Measurements from ENCODE around the gene OTOGL.
"Not testable (repeated sequence)": the region's sequence is repeated elsewhere in the genome, so short reads cannot be mapped to it uniquely, and the experiment has no call there.

The OTOGL gene

DNA sequence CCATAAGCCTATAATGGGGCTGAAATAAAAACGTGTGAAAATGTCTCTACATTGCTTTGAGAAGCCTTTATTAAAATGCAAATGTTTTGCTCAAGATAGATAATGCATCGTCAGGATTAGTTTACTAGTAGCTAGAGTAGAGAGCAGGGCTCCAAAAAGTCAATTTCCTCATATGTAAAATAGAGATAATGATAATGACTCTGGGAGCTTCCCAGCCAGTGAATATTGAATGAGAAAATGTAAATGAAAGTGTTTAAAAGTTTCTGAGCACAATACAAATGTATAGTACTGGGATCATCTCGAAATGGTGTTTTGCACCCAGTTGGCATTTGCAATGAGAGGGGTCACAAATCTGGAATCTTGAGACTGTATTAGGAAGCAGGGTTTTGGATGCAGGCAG lies 135.3 kb downstream of the OTOGL start:
- DNase-seq: no peak

DNA sequence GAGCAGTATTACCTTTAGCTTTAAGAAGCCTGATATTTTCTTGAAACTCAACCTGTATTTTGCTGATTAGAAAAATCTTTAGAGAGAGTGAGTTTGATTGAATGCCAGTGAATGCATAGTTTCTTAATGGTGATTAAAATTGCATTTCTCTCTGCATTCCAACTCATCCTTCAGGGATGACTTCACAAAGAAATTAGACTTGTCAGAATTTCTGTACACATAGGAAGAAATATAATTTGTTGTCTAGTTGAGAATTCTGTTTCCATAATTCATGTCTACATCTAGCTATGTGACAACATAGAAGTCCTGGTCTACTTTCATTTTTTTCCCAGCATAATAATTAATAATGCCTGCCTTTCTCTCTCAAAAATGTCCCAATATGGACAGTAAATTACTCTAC lies 136.6 kb downstream of the OTOGL start:
- DNase-seq: no peak

DNA sequence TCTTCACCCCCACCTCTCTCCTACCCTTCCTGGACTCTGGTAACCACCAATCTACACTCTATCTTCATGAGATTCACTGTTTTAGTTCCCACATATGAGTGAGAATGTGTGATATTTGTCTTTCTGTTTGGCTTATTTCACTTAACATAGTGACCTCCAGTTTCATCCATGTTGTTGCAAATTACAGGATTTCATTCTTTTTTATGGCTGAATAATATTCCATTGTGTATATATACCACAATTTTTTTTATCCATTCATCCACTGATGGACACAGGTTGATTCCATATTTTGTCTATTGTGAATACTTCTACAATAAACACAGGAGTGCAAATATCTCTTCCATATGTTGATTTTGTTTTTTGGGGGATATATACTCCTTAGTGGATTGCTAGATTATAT lies 140.5 kb downstream of the OTOGL start:
- no peak for DNase-seq

DNA sequence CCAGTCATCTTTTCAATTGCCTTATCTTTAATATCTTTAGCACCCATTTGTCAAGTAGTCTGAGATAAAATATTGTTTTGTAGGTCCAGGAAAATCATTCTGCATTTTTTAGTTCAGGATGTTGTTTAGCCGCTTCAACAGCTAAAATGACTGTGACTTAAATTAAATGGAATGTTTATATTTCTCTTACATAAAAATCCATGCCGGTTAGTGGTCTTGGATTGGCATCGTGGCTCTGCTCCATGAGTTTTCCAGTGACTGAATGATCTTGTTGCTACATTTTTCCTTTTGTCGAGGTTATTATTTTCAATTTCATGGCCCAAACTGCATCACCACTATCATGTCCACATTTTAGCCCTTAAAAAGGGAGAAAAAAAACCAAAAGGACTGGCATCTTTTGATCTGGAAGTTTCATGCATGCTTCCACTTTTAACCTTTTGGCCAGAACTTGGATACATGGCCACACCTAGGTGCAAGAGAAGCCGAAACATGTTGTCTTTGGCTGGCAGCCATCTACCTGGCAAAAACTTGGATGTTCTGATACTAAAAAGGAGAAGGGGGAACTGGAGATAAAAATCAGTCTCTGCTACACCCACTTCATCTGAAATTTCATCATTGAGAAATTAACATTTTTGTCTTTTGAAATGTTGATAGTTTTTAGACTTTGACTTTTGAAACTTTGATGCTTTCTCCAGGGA lies 142.4 kb downstream of the OTOGL start:
- no peak for DNase-seq

DNA sequence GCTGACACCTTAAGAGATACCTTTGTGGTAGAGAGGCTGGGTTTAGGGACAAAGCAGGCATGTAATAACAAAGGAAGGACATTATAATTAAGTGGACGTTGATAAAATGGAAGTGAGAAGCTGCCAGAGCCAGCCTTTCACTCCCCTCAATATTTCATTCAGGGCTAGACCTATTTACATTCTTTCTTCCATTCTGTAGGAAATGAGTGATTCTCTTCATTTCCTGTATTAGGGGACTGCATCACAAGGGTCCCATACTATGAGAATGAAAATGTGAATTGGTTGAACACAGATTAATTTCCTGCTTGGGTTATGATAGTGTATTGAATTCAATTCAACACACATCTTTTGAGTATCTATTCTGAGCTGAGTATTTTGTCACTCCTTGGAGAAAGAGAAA lies 143.0 kb downstream of the OTOGL start:
- DNase-seq: no peak

DNA sequence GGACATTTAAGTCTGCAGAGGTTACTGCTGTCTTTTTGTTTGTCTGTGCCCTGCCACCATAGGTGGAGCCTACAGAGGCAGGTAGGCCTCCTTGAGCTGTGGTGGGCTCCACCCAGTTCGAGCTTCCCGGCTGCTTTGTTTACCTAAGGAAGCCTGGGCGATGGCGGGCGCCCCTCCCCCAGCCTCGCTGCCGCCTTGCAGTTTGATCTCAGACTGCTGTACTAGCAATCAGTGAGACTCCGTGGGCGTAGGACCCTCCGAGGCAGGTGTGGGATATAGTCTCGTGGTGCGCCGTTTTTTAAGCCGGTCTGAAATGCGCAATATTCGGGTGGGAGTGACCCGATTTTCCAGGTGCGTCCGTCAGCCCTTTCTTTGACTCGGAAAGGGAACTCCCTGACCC lies 150.2 kb downstream of the OTOGL start:
- DNase-seq: not testable (repeated sequence)

DNA sequence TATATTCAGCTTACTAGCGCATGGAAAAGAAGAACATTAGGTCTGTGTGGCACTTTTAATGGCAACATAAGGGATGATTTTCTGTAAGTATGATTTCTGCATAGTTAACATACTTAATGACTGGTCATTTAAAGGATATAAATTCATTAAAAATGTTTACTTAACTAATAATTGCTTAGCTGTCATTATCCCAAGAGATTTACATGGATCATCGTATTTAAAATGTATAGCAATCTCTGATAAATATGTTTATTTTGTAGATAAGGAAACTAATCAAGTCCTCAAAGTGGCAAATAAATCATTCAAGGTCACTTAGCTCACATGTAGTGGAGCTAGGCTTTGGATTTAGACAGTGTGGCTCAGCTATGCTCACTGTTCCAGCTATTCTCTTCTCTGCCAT lies 158.6 kb downstream of the OTOGL start:
- DNase-seq: no peak

DNA sequence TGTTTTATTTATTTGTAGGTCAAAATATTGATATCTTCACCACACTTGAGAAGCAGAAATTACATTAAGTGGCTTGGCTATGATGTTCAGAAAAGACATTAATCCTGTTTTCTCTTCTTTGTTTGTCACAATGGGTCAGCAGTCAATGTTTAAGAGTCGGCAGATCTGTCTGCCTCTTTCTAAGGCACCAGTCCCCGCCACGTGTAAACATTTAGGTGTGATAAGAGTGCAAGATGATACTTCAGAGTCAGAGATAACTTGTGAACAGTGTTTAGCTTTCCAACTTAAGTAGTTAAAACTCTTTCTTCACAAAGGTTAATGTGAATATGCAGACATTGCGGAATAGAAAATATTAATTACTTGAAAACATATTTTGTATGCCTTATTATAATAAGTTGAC lies 160.9 kb downstream of the OTOGL start:
- DNase-seq: no peak

DNA sequence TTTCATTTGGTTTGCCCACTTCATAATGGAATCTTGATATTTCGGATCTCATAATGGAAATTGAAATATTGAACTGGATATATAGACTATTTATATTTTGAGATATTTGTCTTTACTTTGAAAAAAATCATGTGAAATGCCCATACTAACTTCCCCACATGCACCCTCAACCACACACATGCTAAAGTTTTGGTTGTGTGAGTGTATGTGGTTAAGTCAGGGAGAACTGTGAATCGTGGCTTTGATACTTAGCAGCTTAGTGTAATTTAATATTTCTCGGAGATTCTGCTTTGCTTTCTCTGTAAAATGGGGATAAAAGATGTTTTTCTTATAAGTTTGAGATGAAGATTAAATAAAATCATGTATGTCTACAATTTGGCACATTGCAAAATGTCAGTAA lies 162.1 kb downstream of the OTOGL start:
- no peak for DNase-seq

DNA sequence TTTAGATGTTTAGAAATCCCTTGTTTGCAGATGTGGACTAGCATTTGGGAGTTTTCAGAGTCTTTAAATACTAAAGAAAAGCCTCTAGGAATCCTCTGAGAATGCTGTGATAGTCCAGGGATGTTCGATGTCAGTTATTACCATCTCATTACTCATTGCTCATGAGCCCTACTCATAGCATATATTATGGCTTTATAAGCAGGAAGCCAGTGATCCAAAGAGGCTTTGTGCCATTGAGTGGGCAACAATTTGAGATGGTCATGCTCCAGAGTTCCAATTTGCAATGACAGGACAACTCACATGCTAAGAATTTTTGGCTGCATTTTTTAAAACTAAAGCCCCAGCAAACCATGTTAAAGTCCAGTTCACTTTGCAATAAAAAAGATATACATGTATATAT lies 163.0 kb downstream of the OTOGL start:
- no peak for DNase-seq

DNA sequence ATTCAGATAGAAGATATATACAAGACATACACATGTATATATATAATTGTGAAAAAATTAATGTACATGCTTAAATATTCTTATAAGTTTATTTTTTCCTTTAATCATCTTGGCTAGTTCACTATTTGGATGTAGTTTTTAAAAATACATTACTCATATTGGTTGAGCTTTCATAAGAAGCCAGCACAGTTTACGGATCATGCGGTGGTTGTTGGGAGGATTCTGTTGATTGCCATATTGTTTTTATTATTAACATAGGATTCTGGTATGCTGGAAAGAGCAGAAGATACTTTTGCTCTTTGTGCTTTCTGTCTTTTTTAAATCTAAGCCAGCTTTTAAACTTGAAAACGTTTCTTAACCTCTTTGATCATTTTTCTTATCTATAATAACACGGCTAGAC lies 163.4 kb downstream of the OTOGL start:
- DNase-seq: no peak

DNA sequence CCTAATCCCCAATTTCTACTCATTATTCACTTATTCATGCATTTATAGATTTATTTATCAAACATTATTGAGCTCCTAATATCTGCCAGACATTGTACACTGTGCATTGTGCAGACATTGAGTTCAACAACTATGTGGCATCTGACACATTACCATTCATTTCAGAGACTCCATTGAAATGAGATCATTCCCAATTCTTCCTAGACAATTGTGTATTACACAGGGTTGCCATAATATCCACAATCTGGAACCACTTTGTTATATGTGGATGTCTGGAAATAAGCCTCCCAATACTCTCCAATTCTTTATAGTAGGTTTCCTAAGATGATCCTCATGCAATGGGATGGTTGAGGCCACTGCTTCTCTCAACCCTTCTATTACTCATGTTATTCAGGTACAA lies 165.0 kb downstream of the OTOGL start:
- no peak for DNase-seq

DNA sequence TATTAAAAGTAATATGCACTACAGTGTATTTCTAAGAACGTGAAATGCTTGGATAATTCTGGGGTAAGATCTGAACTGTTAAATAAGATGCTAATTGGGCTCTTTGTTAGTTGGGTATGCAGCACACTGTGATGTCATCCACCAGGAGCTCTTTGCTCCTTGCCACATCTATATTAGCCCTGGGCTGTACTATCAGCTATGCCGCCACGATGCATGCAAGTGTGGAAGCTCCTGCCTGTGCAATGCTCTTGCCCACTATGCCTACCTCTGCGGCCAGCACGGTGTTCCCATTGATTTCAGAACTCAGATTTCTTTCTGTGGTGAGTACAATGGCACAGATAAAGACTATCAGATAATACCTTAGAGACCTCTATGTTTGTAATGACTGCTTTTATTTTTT lies 165.6 kb downstream of the OTOGL start:
- no peak for DNase-seq

DNA sequence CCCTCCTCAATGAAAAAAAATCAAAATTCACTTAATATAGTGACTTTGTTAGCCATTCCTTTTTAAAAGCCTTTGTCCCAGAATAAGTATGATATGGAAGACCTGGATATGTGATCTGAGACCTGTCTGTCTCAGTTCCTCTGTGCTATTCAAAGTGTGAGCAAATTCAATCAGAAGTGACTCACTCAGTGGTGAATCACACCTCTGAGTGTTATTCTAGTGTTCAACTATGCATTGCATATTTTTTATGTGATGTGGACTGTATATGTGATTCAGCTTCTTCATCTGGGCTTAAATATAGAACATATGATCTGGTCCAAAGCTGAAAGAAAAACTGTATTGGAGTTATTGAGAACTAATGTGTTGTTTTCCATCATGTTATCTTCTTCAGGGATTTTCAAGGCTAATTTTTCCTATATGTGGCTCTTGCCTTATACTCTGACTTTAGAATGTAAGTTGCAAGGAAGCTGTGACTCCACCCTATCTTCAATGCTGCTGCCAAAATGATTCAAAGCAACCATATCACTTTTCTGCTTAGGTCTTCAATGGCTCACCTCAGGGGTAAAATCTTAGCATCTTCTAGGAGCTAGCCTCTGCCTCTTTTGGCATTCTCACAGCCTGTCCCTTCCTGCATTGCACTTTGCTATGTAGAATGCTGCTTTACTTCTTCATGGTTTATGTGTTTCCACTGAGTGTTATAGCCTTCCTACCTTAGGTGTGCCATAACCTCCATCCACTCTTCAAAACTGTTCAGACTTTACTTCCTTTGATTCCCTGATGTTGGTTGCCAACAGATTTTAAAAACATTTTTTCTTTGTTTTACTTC lies 169.8 kb downstream of the OTOGL start:
- DNase-seq: no peak

DNA sequence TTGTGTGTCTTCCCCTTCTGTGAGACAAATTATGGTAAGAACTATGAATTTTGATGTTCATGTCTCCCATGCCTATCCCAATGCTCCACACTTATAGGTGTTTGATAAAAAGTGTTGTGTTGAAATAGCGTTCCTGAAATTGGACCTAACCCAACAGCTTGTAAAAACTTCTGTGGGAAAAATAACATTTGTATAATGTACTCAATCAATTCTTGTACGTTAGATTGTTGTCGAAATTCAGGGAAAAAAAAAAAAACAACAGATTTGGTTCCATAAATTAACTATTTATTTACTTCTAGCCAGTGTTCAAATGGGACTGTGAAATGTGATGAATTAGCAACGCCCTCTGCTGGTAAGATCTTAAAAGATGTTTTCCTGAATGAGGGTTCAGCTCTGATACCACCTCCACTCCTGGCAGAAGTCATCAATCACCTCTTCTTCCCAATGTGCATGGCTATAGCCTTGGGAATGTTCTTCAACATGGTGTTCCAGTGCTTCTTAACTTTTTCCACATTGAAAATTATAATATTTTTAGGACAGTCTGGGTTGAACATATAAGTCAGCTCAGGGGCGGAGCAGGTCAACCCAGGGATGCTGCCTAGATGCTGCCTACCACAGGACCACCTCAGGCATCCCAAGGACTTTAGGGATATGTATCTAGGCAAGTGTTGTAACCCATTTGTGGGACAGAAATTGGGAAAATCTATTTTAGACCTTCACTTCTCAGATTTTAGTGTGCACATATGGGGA lies 170.6 kb downstream of the OTOGL start:
- DNase-seq: peak; percentile 79

DNA sequence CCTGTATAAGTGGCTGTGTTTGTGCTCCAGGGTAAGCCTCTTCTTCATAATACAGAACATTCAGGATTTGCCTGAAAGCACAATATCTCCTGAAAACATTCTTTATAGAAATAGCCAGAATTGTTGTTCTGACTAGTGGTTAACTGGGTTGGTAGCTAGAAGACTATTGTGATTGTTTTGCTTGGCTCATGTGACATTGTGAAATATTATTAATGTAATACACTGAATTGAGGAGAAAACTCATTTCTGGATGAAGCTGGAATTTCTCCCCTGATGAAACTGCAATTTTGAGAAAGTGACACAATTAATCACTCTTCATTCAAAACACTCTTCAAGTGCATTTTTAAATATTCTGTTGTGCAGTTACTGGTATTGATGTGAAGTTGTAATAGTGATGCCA lies 172.4 kb downstream of the OTOGL start:
- no peak for DNase-seq

DNA sequence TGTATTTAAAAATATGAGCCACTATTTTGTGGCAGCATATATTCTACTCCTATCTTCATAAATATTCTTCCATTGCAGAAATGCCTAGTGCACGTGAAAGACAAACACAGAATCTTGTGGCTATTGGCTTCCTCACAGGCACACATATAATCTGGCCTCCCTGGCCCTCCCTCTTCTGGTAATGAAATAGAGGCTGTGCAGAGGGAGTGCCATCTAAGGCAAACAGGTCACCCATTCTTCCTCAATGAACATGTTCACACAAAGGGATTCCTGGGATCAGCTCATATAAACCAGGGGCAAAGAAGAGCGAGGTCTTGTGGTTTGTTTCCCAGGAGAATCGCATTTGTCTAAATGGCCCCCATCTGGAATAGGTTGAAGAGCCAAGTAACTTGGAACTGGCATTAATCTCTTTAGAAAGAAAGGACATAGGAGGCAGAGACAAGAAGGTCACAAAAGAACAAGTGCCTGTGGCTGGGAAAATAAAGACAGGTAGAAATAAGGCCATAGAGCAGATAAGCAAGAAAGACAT lies 173.1 kb downstream of the OTOGL start:
- no peak for DNase-seq

DNA sequence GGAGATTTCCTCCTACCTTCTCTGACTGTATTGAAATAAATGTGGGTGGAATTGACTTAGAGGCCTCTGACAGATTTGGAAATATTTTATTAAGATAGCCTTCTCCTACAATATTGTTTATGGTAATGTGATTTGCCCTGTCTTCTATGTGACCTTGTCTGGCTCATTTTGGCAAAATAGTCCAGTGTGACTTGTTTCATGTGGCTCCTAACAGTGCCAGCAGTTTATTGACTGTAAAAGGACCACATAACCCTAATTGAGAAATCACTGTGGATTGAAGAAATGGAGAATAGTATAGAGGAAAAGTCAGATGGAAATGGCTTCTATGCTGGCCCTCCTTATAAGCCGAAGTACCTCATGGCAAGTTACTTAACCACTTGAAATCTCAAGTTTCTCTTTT lies 173.8 kb downstream of the OTOGL start:
- DNase-seq: no peak

DNA sequence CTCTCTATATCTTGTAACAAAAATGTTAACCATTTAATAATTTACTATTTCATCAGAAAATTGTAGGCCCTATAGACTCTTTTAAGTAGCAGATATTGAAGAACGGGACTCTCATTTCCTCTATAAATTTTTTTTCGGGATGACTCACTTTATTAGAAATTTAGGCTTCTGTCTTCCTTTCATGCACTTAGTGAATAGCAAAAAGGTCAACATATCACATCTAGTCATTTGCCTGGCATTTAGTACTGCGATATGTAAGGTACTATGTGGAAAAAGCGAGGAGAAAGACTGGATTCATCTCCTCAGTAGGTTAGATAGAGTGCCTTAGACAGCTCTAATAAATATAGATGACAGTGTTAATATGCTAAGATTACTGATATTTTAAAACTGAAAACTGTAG lies 178.4 kb downstream of the OTOGL start:
- no peak for DNase-seq

DNA sequence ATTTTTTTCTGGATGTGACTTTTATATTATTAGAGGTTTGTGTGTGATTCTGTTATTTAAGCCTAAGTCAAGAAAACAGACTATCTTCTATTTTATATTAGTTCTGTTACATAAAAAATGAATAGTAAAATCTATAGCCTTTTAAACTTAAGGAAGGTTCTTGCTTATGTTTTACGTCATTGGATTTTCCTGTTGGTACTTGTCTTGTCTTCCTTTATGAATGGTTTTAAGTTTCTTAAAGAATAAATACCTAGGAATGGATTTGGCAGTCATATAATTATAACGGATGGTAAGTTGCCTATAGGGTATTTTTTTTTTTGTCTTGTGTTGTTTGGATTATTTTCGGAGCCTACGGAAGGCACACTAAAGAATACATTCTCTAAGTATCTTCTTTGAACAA lies 182.9 kb downstream of the OTOGL start:
- DNase-seq: no peak

DNA sequence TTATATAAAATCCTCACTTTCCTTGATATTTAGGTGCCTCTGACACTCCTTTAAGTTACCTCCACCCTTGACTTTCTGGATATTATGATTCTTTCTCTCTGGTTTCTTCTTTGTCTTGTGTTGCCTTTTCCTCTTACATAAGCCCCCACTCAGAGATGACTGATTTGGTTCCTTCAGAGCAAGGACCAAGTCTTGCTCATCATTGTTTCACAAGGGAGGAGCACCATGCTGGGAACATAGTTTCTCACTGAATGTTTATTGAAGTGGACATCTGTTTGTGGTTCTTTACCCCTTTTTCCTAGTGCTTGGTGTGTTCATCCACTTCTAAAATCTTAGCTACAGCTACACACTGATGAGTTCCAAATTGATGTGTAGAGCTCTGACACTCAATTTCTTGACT lies 183.4 kb downstream of the OTOGL start:
- DNase-seq: no peak

DNA sequence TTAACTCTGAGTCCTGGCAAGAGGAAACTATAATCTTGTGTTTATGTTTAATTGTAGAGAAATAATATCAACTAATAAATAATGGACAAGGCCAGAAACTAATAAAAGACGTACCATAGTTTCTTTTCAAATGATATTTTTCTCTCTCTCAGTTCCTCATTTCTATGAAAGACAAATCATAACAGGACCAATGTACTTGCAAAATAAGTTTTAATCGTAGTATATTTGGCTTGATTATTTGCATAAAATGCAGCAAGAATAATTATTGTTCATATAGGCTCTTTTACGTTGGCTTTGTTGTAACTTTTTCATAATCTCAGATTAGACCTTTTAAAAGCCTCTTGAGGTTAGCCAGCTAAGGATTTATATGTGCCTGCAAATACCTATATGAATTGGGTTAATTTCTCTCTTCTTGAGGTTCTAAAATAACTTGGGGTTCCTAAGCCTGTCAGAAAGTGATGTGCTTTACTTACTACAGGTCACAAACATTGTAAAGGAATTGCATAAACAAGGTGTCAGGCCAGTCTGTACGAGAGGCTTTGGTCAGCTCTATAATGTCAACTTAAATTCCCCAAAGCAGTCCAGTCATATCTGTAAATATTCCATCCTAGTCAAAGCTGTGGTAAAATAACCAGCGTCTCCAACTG lies 191.9 kb downstream of the OTOGL start:
- DNase-seq: no peak

DNA sequence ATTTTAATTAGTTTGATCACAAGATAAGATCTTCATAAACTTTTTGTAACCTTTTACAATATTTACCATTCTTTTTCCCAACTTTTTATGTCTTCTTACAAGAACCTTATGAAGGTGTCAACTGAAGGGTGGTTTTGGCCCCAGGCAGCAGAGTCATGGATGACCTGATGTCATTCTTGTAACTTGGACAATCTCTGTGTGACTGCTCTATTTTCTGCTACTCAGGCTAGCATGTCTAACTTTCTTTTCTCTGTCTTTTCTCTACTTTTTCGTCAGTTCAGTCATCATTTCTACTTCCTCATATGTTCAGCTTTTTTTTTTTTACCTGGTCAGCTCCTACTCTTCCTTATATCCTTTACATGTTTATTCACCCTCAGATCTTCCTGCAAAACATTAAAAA lies 194.0 kb downstream of the OTOGL start:
- DNase-seq: no peak
